Upper lobe of left lung (tissue), 6 donors: ENCODE data around the gene NUP214. TPM values are rescaled to one million over a fixed set of nuclear protein-coding genes. Genes with fewer than 3 reads are reported as not detected.

Source experiments
- ATAC-seq, 2 donors: fragments of 200-7000 bp; cut with Tn5 transposase; one replicate each; pipeline ENCODE4 v1.9.1; 2022; ENCODE audit warnings: mild to moderate bottlenecking in 2 of 2, moderate library complexity in 2 of 2; ENCODE audit not compliant: low FRiP score in 2 of 2
- DNase-seq, 2 donors: peaks; one replicate each; pipeline ENCODE4 v3.0.0-alpha.2; 2019 to 2020
- H3K27ac ChIP-seq, 4 donors: fragments of 200-600 bp; sonication (generic); one replicate each; pipeline ENCODE4 v1.5.1; 2016 to 2019
- H3K27me3 ChIP-seq, 4 donors: fragments of 200-600 bp; sonication (generic); one replicate each; pipeline ENCODE4 v1.5.1; 2017 to 2019
- H3K36me3 ChIP-seq, 4 donors: fragments of 200-600 bp; sonication (generic); one replicate each; pipeline ENCODE4 v1.5.1; 2016 to 2019
- H3K4me1 ChIP-seq, 4 donors: fragments of 200-600 bp; sonication (generic); one replicate each; pipeline ENCODE4 v1.5.1; 2018 to 2019
- H3K4me3 ChIP-seq, 4 donors: fragments of 200-600 bp; sonication (generic); one replicate each; pipeline ENCODE4 v1.5.1; 2017 to 2019; ENCODE audit warnings: mild to moderate bottlenecking in 2 of 4, moderate library complexity in 1 of 4
- H3K9me3 ChIP-seq, 4 donors: fragments of 200-600 bp; sonication (generic); one replicate each; pipeline ENCODE4 v1.5.1; 2018 to 2019
- EP300 ChIP-seq, 4 donors: sonication (generic); formaldehyde crosslinking; IDR thresholded peaks; one replicate each; pipeline ENCODE4 v1.5.1; 2017; ENCODE audit warnings: antibody characterized with exemption in 4 of 4, control low read depth in 2 of 4
- POLR2A ChIP-seq, 4 donors: fragments of 450-650 bp; IDR thresholded peaks; one replicate each; pipeline ENCODE4 v1.5.1; 2016 to 2017; ENCODE audit warnings: antibody characterized with exemption in 4 of 4, mild to moderate bottlenecking in 2 of 4
- POLR2AphosphoS5 ChIP-seq, 2 donors: sonication (generic); formaldehyde crosslinking; IDR thresholded peaks; one replicate each; pipeline ENCODE4 v1.5.1; 2017; ENCODE audit warnings: antibody characterized with exemption in 2 of 2
- WGBS, 2 donors: methylation state at CpG; one replicate each; pipeline ENCODE4 v1.1.5; 2017 to 2018; 5-methylcytosine and 5-hydroxymethylcytosine counted together
- total RNA-seq, 6 donors: library from RNA; depleted of rRNA in 4 of 6; stranded (reverse); fragments of >200 nt in 4 of 6; gene quantifications; one replicate each; pipeline versions ENCODE4 v1.1.0 to v1.2.1, GENCODE V29; 2016 to 2021
- TF ChIP-seq, protein P1 (sequence below), 6 experiments: fragments of 450-650 bp in 4 of 6; fragments of 200-600 bp in 2 of 6; sonication (generic) in 2 of 6; IDR thresholded peaks; one replicate each; pipeline ENCODE4 v1.5.1; 2016 to 2019; ENCODE audit warnings: antibody characterized with exemption in 6 of 6
- donor health status: DM: no; HTN: no; CAD: no; lungs with moderate emphysema.
- donor health status: DM: no; HTN: yes; CAD: no; lungs with severe emphysema.

The NUP214 gene
- total RNA-seq, 6 donors from 2014 or later = 35.3 to 113 (median 44.3) TPM

DNA sequence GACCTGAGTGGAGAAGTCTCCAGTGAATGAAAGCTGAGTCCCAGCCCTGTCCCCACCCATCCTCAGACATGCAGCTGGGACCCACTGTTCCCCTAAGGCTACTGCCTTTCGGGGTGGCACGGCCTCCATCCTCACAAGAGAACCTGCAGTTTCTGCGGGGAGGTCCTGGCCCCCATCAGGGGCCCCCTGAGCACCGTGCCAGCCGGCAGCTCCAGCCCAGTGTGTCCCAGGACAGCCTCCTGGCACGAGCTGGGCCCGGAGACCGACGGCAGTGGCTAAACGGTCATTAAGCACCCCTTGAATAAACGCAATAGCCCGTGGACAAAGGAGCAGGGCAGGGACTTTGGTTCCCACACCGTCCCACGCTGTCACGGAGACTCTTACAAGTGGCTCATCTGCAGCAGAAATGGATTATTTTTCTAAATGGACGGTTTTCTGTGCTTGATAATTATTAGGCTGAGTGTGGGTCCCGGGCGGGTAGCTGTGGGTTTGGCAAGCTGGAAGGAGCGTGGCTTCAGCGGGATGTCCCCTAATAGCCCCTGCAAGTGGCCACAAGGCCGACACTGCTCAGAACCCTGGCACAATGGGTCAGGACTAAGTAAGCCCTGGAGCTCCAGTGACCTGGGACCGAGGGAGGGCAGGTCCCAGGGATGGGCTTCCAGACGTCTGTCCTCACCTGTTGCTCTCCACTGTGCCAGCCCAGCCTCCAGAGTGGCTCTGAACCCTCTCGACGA, 133.5 kb downstream of the NUP214 start:
- Histone ChIP-seq H3K9me3 (no peaks in the 10 kb centered on the region), H3K27ac (peak overlapping the region in 1 of 4 donors; percentile 86), H3K4me1 (peaks cover 29 to 53% (median 37%) of the 10 kb centered on the region in 4 donors), H3K27me3 (no peaks in the 10 kb centered on the region), H3K36me3 (peaks cover 7 to 32% (median 22%) of the 10 kb centered on the region in 4 donors), H3K4me3 (no peak overlapping the region)
- TF ChIP-seq EP300 (IDR thresholded peaks at IDR 0.05) (no peak), POLR2AphosphoS5 (IDR thresholded peaks at IDR 0.05) (no peak), POLR2A (IDR thresholded peaks at IDR 0.05) (no peak)
- TF ChIP-seq, protein P1, sequence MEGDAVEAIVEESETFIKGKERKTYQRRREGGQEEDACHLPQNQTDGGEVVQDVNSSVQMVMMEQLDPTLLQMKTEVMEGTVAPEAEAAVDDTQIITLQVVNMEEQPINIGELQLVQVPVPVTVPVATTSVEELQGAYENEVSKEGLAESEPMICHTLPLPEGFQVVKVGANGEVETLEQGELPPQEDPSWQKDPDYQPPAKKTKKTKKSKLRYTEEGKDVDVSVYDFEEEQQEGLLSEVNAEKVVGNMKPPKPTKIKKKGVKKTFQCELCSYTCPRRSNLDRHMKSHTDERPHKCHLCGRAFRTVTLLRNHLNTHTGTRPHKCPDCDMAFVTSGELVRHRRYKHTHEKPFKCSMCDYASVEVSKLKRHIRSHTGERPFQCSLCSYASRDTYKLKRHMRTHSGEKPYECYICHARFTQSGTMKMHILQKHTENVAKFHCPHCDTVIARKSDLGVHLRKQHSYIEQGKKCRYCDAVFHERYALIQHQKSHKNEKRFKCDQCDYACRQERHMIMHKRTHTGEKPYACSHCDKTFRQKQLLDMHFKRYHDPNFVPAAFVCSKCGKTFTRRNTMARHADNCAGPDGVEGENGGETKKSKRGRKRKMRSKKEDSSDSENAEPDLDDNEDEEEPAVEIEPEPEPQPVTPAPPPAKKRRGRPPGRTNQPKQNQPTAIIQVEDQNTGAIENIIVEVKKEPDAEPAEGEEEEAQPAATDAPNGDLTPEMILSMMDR (IDR thresholded peaks at IDR 0.05) = no peak
- ATAC-seq = no peak
- WGBS, 2 donors = 82 to 85% methylated on average over 13 to 25 of the region's 25 CpGs
- DNase-seq = peak in 1 of 2 donors; percentile 60

DNA sequence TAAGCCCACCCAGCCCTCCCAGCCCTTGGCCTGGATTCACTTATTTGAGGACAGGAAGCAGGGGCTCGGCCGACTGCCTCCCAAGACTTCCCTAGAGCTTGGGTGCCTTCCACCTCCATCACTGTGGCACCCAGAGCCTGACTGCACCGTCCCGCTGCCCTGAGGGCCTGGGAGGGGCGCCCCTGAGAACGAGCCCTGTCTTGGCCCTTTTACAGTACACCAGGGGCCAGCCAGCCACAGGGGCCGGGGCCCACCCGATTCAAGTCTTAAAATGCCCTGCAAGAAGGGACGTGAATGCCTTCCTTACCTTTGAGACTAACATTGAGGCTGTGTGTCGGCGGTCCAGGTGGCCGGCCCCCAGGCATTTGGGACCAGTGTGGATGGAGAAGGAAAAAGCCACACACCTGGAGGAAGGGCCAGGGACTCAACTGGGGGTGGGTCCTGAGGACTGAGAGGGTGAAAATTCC, 134.1 kb downstream of the NUP214 start:
- Histone ChIP-seq H3K27me3 (no peaks in the 10 kb centered on the region), H3K9me3 (no peaks in the 10 kb centered on the region), H3K4me3 (no peak overlapping the region), H3K4me1 (peaks cover 27 to 51% (median 35%) of the 10 kb centered on the region in 4 donors), H3K36me3 (peaks cover 7 to 32% (median 22%) of the 10 kb centered on the region in 4 donors), H3K27ac (no peak overlapping the region)
- peak in 1 of 2 donors; percentile 65 for DNase-seq
- 96 to 98% methylated on average over 9 to 11 of the region's 12 CpGs for WGBS, 2 donors
- no peak for ATAC-seq
- TF ChIP-seq, protein P1 (IDR thresholded peaks at IDR 0.05) = no peak
- no peak for TF ChIP-seq POLR2AphosphoS5 (IDR thresholded peaks at IDR 0.05)
- no peak for TF ChIP-seq POLR2A (IDR thresholded peaks at IDR 0.05)
- no peak for TF ChIP-seq EP300 (IDR thresholded peaks at IDR 0.05)

DNA sequence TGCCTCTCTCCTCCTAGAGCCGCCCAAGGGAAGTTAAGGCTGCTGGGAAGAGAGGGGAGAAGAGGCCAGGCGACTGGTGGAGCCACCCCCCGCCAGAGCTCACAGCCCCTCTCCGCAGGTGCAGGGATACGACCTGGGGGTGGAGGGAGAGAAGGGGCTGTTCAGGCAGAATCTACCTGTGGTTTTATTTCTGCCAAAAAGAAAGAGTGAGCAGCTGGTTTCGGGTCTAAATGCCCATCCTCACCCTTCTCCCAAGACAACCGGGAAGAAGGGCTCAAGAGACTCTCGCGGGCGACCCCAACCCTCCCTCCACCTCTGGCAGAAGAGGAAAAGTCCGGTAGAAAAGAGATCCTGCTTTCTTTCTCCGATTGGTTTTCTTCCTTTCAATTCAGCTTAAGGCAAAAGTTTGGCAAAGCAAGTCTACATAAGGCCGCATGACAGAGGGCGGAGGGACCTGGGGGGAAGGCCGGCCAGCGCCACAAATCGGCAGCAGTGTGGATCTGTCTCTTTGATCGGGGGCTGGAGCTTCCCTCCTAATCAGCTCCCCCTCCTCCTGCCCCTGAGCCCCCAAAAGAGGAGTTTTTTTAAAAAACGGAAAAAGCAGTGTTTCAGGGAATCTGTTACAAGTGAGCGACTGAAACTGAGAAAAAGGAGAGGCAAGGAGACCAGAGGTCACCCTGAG, 134.7 kb downstream of the NUP214 start:
- H3K36me3 ChIP-seq = peaks cover 7 to 32% (median 22%) of the 10 kb centered on the region in 4 donors
- 84 to 91% methylated on average over 20 of the region's 20 CpGs for WGBS, 2 donors
- H3K4me3 ChIP-seq = no peak overlapping the region
- ATAC-seq (no peak), DNase-seq (no peak)
- TF ChIP-seq EP300 (IDR thresholded peaks at IDR 0.05) = no peak
- TF ChIP-seq POLR2A (IDR thresholded peaks at IDR 0.05) = no peak
- TF ChIP-seq, protein P1 (IDR thresholded peaks at IDR 0.05) = no peak
- no peak for TF ChIP-seq POLR2AphosphoS5 (IDR thresholded peaks at IDR 0.05)
- no peak overlapping the region for H3K27ac ChIP-seq
- H3K9me3 ChIP-seq = no peaks in the 10 kb centered on the region
- no peaks in the 10 kb centered on the region for H3K27me3 ChIP-seq
- peaks cover 24 to 47% (median 32%) of the 10 kb centered on the region in 4 donors for H3K4me1 ChIP-seq

DNA sequence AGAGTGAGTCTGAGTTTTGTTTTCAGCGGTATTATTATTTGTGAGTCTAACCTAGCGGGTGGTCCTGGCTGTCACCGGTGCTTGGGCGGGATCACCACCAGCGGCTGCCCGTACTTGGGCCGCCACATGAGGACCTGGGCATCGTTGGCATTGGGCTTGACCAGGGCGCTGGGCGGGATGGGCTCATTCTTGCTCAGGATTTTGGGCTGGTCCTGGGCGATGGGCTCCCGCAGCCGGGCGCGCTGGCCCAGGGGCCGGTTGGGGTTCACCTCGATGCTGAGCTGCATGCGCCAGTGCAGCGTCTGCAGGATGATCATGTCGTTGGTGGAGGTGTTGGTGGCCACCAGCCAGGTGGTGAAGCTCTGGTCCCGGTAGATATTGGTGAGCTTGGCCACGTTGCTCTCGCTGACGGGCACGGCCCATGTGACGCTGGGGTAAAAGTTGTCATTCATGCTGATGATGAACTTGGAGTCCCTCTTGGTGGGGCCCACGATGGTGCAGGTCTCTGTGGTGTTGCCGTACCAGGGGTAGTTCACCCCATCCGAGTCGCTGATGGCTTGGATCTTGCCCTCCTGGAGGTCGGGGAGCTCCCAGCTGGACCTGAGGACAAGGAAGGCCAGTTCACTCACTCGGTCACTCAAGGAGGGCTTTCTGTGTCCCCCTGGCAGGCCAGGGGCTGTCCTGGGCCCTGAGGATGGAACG, 135.5 kb downstream of the NUP214 start:
- ATAC-seq (no peak), DNase-seq (peak in 1 of 2 donors; percentile 77)
- WGBS, 2 donors = 95% methylated on average over 12 to 29 of the region's 33 CpGs
- H3K27ac ChIP-seq = no peak overlapping the region
- H3K9me3 ChIP-seq = no peaks in the 10 kb centered on the region
- no peak overlapping the region for H3K4me3 ChIP-seq
- peaks cover 7 to 32% (median 22%) of the 10 kb centered on the region in 4 donors for H3K36me3 ChIP-seq
- no peaks in the 10 kb centered on the region for H3K27me3 ChIP-seq
- TF ChIP-seq, protein P1 (IDR thresholded peaks at IDR 0.05) = no peak
- TF ChIP-seq POLR2A (IDR thresholded peaks at IDR 0.05) (no peak), POLR2AphosphoS5 (IDR thresholded peaks at IDR 0.05) (no peak), EP300 (IDR thresholded peaks at IDR 0.05) (no peak)
- peaks cover 23 to 45% (median 29%) of the 10 kb centered on the region in 4 donors for H3K4me1 ChIP-seq
